GM21447 (cell line): ENCODE data around the gene CD109.
"Not testable (repeated sequence)": the region's sequence is repeated elsewhere in the genome, so short reads cannot be mapped to it uniquely, and the experiment has no call there.

Source experiments
- ATAC-seq: cut with Tn5 transposase; IDR thresholded peaks from one replicate; pipeline ENCODE4 v1.9.1; 2021; ENCODE audit not compliant: unreplicated experiment

CD109 gene

GRCh38 chr6:73782911-73783310 lies 86.9 kb downstream of the CD109 start:
- ATAC-seq, result no peak

DNA sequence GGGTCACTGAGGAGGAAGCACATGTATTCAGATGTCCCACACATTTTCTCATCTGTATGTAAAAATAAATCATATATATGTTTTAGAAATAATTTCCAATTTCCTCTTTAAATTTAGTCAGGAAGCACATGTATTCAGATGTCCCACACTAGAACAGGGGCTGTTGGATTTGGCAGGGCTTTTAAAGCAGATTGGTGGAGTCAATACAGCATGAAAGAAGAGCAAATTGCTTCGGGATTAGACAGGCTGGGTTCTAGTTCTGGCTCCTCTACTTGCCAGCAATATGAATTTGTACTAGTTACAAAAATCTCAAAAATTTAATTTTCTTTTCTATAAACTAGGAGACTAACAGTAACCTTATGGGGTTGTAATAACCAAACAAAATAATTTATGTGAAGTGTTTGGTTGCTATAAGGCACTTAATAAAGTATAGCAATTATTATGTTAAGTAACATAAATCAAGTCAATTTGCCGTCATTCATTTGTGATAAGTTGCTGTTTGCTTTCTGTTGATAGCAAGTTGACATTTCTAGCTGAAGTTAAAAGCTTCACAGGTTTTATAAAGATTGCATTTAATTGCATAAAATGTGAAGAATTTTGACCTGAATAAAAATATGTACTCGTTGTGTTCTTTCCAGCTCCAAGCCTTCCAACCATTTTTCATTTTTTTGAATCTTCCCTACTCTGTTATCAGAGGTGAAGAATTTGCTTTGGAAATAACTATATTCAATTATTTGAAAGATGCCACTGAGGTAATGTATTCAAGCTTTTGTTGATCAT lies 88.9 kb downstream of the CD109 start:
- no peak for ATAC-seq

GRCh38 chr6:73790574-73790973 lies 94.6 kb downstream of the CD109 start:
- no peak for ATAC-seq

- no peak for ATAC-seq
Measured at GRCh38 chr6:73791336-73791735, 95.3 kb downstream of the CD109 start.

- no peak for ATAC-seq
Measured at GRCh38 chr6:73792738-73793137, 96.7 kb downstream of the CD109 start.

- ATAC-seq, result no peak
Measured at GRCh38 chr6:73796881-73797280, 100.9 kb downstream of the CD109 start.

GRCh38 chr6:73797861-73798260 lies 101.9 kb downstream of the CD109 start:
- ATAC-seq, result no peak

GRCh38 chr6:73798592-73798991 lies 102.6 kb downstream of the CD109 start:
- peak; percentile 70 for ATAC-seq

GRCh38 chr6:73800997-73801396 lies 105.0 kb downstream of the CD109 start:
- no peak for ATAC-seq

GRCh38 chr6:73801652-73802268 lies 105.8 kb downstream of the CD109 start:
- ATAC-seq, result no peak

- ATAC-seq, result no peak
Measured at GRCh38 chr6:73802366-73802765, 106.4 kb downstream of the CD109 start.

DNA sequence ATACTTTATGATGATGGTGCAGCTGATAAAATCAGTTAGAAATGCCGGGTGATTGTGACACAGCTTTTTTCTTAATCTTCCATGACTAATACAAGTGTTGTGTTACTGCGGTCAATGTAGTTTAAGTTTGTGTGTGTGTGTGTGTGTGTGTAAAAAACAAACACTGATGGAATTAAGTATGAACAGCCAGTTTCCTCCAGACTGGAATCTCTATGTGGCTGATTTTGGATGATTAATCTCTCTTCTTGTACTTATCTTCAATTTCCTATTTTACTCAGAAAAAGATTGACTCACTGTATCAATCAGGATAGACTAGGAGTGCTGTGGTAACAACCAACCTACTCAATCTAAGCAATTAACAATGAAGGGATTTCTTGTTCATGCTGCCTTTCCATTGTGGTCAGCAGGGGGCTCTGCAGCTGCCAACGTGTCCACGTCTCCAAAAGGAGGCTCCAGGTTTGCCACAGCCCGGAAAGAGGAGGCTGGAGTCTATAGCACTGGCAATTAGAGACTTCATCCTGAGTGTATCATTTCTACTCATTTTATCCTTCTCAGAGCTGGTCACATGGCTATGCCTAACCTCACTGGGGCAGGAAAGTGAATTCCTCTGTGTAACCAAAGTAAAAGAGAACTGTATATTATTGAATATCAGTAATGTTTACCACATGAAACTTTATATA lies 107.7 kb downstream of the CD109 start:
- no peak for ATAC-seq

- not testable (repeated sequence) for ATAC-seq
Measured at GRCh38 chr6:73805221-73805620, 109.2 kb downstream of the CD109 start.

DNA sequence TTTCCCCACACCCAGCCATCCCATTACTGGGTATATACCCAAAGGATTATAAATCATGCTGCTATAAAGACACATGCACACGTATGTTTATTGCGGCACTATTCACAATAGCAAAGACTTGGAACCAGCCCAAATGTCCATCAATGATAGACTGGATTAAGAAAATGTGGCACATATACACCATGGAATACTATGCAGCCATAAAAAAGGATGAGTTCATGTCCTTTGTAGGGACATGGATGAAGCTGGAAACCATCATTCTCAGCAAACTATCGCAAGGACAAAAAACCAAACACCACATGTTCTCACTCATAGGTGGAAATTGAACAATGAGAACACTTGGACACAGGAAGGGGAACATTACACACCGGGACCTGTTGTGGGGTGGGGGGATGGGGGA lies 110.0 kb downstream of the CD109 start:
- ATAC-seq, result not testable (repeated sequence)

- ATAC-seq, result no peak
Measured at GRCh38 chr6:73811706-73812105, 115.7 kb downstream of the CD109 start.

DNA sequence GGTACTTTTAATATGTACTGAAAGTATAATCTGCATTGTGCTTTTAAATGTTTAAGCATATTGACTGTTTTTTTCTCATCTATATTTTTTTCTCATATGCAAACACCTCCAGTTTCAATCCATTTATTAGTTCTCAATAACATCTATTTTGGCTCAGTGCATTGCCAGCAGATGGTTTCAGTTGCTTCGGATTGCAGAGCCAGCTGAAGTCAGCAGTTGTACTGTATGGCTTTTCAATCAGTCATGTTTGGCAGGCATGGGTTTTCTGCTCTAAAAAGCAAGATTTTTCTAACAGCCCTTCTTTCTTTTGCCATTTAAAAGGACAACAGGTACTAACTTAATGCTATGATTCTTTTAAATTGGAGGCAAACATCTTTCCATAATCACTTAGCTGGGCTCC lies 121.2 kb downstream of the CD109 start:
- ATAC-seq, result no peak

DNA sequence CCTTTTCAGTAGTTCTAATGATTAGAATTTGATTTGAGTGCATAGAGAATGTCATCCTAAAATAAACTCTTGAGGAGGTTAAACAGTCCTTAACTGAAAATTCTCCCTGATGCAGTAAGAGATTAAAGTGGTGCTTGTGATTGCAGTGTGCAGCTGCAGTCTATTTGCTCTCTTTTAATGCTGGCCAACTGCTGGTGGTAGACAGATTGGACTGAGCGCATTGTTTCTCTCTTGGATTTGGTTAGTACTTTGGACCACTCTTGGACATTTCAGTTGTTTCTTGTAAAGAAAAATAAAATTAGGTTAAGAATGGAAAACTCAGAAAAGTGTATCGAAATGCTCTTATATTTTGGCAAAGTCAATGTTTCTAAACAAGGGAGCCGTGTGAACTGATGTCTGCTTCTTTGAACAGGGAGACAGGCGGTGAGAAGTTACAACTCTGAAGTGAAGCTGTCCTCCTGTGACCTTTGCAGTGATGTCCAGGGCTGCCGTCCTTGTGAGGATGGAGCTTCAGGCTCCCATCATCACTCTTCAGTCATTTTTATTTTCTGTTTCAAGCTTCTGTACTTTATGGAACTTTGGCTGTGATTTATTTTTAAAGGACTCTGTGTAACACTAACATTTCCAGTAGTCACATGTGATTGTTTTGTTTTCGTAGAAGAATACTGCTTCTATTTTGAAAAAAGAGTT lies 127.2 kb downstream of the CD109 start:
- no peak for ATAC-seq

DNA sequence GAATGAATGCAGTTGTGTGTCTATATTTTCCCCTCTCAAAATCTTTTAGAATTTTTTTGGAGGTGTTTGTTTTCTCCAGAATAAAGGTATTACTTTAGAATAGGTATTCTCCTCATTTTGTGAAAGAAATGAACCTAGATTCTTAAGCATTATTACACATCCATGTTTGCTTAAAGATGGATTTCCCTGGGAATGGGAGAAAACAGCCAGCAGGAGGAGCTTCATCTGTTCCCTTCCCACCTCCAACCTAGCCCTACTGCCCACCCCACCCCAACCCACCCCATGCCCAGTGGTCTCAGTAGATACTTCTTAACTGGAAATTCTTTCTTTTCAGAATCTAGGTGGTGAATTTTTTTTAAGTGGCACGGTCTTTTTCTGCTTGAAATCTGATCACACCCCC lies 127.8 kb downstream of the CD109 start:
- no peak for ATAC-seq

- no peak for ATAC-seq
Measured at GRCh38 chr6:73826571-73826970, 130.6 kb downstream of the CD109 start.

- ATAC-seq, result no peak
Measured at GRCh38 chr6:73830119-73830518, 134.1 kb downstream of the CD109 start.

DNA sequence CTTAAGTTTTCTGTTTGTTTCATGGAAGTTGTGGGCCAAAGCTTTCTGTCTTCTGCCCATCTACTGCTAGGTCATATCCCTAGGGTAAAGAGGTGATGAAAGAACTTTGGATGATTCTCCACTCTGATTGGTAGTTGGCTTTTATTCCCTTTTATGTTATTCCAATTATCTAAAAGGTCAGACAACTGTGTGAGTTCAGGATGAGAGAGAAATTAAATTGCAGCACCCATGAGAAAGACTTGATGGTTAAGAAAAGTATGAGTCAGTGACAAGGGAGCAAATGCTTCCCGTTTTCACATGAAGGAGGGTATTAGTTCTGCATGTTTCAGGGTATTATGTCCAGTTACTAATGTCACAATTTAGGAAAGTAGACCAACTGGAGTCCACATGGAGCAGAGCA lies 136.3 kb downstream of the CD109 start:
- no peak for ATAC-seq

GRCh38 chr6:73844696-73845095 lies 148.7 kb downstream of the CD109 start:
- not testable (repeated sequence) for ATAC-seq
